NCI-H1436 (cell line): ENCODE measurements around the gene LSS.
"Not testable (repeated sequence)": the region's sequence is repeated elsewhere in the genome, so short reads cannot be mapped to it uniquely, and the experiment has no call there.

Experiments used
- DNase-seq: peaks from one replicate; lab custom pipeline; 2025; lab: John Stamatoyannopoulos, UW

The LSS gene

GRCh38 chr21:46205166-46205565 is 23.4 kb downstream of the LSS start:
- no peak for DNase-seq

GRCh38 chr21:46203203-46203600 is 25.4 kb downstream of the LSS start:
- DNase-seq: no peak

GRCh38 chr21:46202592-46203202 is 25.9 kb downstream of the LSS start:
- DNase-seq: no peak

DNA sequence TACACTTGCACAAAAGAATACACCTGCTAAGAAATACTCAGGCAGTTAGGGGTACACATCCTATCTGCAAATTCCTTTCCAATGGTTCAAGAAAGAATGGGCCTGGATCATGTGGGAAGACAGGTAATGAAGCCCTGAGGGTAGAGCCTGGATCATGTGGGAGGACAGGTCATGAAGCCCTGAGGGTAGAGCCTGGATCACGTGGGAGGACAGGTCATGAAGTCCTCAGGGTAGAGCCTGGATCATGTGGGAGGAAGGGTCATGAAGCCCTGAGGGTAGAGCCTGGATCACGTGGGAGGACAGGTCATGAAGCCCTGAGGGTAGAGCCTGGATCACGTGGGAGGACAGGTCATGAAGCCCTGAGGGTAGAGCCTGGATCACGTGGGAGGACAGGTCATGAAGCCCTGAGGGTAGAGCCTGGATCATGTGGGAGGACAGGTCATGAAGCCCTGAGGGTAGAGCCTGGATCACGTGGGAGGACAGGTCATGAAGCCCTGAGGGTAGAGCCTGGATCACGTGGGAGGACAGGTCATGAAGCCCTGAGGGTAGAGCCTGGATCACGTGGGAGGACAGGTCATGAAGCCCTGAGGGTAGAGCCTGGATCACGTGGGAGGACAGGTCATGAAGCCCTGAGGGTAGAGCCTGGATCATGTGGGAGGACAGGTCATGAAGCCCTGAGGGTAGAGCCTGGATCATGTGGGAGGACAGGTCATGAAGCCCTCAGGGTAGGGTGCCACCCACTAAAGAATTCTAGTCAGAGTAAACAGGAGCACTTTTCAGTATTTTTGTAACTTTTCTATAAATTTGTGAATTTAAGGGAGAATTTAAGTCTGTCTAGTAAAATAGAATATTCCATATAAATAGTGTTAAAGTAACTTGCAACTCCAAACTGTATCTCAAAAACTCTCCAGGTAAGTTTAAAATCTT is 27.4 kb downstream of the LSS start:
- DNase-seq: not testable (repeated sequence)

DNA sequence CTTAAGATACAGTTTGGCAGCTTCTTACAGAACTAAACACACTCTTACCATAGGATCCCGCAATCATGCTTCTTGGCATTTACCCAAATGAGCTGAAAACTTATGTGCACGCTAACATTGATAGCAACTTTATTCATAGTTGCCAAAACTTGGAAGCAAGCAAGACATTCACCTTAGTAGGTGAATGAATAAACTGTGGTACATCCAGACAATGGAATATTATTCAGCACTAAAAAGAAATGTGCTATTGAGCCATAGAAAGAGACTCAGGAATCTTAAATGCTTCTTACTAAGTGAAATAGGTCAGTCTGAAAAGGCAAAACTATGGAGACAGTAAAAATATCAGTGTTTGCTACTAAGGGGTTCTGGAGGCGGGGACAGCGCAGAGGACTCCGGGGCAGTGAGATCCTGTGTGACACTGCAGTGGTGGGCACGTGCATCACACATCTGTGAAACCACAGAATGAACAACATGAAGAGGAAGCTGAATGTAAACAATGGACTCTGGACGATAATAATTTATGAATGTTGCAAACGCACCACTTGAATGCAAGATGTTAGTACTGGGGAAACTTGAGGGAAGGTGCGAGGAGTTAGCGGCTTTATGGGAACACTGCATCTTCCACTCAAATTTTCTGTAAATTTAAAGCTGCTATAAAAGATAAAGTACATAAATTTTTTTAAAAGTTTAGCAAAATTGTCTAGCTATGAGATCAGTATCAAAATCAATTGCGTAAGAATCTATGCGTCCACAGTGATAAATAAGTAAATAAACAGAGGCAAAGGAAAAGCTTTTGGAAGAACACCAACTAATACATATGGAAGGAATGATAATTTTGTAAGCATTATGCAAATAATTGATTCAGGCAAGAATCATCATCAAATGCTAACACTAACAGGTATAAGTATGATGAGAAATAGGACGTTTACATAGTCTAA is 28.9 kb downstream of the LSS start:
- no peak for DNase-seq

- DNase-seq: no peak
These were observed 31.8 kb downstream of the LSS start for GRCh38 chr21:46196733-46197132.

GRCh38 chr21:46195595-46196195 is 32.9 kb downstream of the LSS start:
- DNase-seq: no peak

DNA sequence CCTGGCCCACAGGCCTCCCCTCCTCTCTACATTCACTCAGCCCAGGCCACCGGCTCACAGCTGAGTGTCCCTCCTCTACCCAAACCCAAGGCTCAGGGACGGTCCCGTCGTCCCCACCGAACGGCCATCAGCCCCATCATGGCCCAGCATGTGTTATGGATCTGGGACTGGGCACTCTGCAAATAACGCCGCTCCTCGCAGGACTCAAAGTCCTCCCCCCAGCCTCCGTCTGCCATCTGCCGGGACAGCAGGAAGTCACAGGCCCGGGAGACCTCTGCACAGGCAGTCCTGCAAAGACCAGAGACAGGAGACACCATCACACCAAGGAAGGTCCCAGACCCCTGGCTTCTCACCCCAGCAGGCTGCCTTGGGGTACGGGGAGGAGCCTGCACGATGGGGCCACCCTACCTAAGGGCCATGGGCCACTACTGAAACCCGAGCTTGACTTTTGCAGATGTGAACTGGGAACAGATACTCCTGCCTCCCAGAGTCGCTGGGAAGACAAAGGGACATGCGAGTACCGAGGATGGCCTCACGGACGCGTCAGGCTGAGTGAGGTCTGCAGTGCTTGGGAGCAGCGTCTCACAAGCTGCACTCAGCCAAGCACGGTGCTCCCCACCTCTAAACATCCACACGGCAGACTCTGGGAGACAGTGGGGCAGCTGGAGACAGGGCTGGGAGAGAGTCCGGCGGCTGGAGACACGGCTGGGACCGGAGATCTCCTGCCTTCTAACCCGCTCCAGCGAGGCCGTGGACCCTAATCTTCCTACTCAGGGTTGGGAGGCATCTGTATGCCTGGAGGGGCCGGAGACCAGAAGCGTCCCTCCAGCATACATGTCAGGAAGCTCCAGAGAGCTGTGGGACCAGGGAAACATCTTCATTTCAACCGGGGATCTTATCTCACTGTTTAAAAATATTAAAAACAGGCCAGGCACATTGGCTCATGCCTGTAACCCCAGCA is 33.9 kb downstream of the LSS start:
- no peak for DNase-seq

DNA sequence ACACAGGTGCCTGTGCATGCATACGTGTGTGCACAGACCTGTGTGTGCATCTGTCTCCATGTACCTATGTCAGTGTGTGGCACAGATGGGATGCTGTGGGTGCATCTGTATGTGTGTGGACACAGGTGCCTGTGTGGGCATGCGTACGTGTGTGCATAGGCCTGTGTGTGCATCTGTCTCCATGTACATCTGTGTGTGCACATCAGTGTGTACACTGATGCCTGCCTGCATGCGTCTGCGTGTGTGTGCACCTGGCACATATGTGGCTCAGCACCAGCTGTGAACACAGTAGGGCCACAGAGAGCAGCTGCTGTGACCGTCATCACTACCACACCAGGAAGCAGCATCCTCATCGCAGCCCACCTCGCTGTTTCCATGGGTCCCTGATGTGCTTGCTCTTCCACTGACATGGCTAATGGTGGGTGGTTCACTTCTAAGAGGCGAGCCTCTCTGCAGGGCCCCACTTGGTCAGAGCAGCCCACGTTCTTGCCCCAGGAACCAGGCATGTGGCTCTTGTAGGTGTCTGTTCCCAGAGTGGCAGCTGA is 34.7 kb downstream of the LSS start:
- no peak for DNase-seq

DNA sequence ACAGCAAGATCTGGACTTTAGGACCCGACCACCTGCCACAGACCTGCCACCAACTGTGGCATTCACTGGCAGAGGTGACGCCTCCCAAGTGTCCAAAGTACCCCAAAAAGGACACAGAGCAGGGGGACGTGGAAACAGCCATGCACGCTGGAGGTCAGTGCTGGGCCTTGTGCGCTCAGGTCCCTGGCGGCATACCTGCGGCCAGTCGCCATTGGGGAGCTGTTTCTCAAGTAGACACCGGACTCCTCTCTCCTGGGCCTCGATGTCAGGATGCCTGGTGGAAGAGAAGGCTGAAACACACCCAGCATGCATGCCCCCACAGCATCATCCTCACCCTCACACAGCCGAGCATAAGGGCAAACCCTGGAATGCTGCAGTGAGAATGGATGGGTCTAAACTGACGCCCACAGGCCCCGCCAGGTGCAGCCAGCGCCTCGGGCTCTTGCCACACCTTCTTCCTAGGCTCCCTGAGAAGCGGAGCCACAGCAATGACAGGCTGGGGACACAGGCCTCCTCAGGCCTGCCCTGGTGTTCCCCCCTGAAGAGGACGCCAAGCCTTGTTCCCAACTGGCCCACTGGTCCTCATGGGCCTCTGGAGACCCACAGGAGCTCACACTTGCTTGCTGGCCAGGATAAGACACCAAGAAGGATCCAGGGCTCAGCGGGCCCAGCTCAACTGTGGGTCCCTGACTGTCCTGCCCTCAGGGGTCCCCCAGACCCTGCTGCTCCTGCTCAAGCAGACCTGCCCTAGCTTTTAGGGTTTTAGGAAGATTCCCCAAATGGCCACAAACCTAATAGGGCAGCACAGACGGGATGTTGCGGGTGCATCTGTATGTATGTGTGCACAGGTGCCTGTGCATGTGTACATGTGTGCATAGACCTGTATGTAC is 36.6 kb downstream of the LSS start:
- no peak for DNase-seq

DNA sequence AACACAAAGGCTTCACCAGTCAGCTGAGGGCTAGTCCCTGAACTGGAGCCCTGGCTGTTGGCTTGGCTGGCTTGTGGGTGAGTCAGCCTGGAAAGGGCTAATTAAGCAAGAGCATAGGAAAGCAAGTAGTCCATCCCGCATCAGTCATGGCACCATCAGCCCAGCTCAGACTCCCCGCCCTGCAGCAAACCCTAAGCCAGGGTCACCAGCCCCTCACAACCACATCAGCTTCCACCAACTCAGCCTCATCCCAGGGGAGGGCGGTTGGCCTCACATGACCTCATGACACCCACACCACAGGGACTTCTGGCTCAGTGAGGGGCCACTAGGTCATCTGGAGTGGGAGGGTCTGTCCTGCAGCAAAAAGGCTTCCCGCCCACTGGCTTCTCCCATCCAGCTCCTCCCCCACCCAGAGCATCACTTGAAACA is 37.3 kb downstream of the LSS start:
- DNase-seq: no peak

GRCh38 chr21:46190491-46191131 is 38.0 kb downstream of the LSS start:
- DNase-seq: no peak

DNA sequence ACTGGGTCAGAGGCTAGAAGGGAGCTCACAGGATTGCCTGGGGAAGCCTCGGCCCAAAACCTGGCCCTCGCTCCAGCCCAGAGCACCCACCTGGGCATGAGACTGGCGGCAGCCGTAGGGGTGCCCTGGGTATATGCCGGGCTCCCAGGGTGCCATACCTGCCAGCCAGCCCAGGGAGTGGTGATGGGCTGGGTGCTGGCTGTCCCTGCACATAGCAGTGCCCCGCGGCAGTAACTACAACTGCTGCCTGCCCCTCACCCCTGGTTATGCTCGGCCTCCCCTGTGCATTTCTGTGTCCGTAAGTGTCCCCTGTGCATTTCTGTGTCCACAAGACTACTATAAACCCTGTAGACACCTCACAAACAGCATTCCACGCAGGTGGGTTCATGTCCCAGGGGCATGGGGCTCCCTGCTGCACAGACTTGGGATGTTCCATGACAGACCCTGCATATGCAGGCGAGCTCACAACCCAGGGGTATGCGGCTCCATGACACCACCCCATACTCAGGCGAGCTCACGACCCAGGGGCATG is 38.5 kb downstream of the LSS start:
- DNase-seq: no peak

DNA sequence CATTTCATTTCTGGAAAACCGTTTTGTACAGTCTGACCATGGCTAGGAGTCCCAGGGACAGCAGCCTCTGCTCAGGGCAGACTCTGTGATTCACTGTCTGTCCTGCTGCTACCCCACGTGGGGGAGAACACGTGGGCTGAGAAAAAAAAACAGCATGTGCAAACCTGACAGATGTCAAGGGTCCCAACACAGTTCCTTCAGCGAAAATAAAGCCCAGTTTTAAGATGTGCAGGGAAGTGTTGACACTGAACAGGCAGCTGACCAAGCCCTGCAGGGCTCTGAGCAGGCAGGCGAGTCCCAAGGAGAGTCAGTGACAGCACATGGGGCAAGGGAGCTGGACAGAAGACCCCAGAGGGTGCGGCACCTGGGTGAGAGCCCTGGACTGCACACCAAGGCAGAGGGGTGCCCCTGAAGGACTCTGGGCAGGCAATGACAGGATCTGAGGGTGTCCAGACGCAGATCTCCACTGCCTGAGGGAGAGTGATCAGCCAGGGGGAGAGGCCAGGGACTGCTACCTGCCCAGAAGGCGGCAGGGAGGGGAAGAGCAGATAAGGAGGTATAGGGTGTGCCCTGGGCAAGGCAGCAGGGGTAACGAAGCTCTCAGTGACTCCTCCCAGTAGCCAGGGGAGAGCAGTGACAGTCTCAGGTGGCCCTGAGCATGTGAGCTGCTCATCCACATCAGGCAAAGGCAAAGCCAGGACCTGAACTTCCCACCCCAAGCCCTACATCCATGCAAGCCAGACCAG is 39.2 kb downstream of the LSS start:
- no peak for DNase-seq

- DNase-seq: no peak
These were observed 40.1 kb downstream of the LSS start for GRCh38 chr21:46188226-46189212.

GRCh38 chr21:46187814-46188213 is 40.8 kb downstream of the LSS start:
- DNase-seq: no peak

GRCh38 chr21:46187261-46187660 is 41.3 kb downstream of the LSS start:
- no peak for DNase-seq
